ENCODE measurements around the gene TNFRSF1A.

- TF ChIP-seq, protein P1, sequence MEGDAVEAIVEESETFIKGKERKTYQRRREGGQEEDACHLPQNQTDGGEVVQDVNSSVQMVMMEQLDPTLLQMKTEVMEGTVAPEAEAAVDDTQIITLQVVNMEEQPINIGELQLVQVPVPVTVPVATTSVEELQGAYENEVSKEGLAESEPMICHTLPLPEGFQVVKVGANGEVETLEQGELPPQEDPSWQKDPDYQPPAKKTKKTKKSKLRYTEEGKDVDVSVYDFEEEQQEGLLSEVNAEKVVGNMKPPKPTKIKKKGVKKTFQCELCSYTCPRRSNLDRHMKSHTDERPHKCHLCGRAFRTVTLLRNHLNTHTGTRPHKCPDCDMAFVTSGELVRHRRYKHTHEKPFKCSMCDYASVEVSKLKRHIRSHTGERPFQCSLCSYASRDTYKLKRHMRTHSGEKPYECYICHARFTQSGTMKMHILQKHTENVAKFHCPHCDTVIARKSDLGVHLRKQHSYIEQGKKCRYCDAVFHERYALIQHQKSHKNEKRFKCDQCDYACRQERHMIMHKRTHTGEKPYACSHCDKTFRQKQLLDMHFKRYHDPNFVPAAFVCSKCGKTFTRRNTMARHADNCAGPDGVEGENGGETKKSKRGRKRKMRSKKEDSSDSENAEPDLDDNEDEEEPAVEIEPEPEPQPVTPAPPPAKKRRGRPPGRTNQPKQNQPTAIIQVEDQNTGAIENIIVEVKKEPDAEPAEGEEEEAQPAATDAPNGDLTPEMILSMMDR (IDR thresholded peaks at IDR 0.05) = no peak
- no peak for TF ChIP-seq POLR2A (IDR thresholded peaks at IDR 0.05)
- TF ChIP-seq POLR2AphosphoS5 (IDR thresholded peaks at IDR 0.05) = no peak
Measured at GRCh38 chr12:6337958-6338433, 3.9 kb downstream of the TNFRSF1A start.
